Stimulated activated CD8-positive, alpha-beta memory T cell treated with anti-CD3 and anti-CD28 coated beads, Interleukin-4, amount 100 ng/mL, for 1 hour (primary cell): ENCODE results near the gene TEDC2.
A peak's percentile ranks its signal among the peaks of the same experiment; 100 is the strongest.
"Not testable (repeated sequence)": the region's sequence is repeated elsewhere in the genome, so short reads cannot be mapped to it uniquely, and the experiment has no call there.

Source experiments
- DNase-seq, 2 donors: peaks; one replicate each; pipeline ENCODE4 v3.0.0-alpha.2; 2020; ENCODE audit warnings: low read depth in 2 of 2, low spot score in 1 of 2

TEDC2 gene

GRCh38 chr16:2459647-2460390 is at the start of gene TEDC2:
Gene TEDC2 (plus strand): TSS chr16:2460109. CDS start chr16:2460145, 36 bp downstream.
- DNase-seq = peak; percentile 92 to 94

- DNase-seq = no peak
Measured at GRCh38 chr16:2415085-2415484, 44.8 kb upstream of the TEDC2 start.

GRCh38 chr16:2420035-2420434 is 39.9 kb upstream of the TEDC2 start:
- DNase-seq = no peak

DNA sequence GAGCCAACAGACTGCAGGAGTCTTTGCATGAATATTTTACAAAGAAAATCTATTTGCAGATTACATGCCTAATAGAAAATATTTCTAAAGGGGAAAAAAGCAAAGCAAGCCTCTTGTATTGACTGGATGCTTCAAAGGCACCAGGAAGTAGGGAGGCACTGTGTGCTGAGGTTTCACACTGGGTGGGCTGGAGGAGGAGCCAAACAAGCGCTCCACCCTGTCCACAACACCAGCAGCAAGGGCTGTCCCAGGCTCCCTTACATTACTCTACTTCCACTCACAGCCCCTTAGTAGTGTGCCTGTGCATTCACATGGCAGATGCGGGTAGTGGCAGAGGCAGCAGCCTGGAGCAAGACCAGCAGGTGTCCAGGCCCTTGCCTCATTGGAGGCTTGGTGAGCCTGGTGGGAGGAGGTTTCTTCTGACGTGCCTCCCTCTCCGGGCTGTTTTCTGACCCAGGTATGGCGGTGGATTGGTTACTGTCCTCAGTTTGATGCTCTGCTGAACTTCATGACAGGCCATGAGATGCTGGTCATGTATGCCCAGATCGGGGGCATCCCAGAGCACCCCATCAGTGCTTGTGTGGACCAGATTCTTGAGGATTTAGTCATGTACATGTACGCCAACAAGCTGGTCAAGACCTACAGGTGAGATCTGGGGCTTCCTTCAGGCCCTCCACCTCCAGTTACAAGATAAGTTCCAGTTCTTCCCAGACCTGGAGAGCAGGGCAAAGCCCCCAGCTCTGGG is 37.6 kb upstream of the TEDC2 start:
- DNase-seq = no peak

DNA sequence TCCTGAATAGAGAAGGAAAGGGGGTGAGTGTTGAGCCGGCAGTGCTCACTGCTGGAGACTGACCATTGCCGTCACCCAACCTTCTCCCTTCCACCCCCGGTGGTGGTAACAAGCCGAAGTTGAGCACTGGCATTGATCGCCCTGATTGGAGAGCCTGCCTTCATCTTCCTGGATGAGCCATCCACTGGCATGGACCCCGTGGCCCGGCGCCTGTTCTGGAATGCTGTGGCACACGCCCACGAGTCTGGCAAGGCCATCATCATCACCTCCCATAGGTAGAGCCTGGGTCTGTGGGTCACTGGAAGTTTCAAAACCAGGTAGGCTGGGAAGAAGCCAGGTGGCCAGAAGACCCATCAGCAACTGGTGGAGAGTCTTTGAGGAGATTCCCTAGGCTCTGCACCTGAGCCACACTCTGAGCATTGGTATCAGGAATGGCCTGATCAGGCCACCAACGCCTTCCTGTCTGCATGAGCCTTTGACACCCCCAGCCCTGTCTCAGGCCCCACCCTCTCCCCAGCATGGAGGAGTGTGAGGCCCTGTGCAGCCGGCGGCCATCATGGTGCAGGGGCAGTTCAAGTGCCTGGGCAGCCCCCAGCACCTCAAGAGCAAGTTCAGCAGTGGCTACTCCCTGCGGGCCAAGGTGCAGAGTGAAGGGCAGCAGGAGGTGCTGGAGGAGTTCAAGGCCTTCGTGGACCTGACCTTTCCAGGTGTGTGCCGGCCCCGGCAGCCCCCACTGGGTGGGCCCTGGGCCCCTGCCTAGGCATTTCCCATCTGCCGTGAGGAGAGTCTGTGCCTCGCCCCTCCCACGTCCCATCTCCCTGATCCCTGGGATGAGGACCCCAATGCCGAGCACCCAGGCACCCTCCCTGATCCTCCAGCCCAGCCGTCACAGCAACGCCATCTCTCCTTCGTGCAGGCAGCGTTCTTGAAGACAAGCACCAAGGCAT is 35.6 kb upstream of the TEDC2 start:
- DNase-seq = no peak

DNA sequence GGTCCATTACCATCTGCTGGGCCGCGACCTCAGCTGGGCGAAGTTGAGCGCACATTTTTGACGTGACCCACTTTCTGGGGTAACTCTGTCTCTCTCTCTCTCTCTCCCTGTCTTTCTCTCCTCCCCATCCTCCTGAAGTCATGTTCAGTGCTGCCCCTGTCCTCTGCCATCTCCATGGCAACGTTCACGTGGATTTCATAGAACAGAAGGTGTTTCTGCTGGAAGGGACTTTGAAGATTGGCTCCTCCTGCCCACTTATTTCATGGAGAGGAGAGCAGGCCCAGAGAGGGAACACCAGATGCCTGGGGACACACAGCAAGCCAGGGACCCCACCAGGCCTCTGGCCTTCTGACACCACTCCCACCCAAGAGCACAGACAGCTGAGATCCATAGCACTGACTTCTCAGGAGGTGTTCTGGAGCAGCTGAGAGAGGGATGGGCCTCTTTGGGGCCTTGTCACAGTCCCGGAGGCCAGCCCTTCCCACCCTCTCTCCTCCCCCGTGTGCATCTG is 34.8 kb upstream of the TEDC2 start:
- no peak for DNase-seq

DNA sequence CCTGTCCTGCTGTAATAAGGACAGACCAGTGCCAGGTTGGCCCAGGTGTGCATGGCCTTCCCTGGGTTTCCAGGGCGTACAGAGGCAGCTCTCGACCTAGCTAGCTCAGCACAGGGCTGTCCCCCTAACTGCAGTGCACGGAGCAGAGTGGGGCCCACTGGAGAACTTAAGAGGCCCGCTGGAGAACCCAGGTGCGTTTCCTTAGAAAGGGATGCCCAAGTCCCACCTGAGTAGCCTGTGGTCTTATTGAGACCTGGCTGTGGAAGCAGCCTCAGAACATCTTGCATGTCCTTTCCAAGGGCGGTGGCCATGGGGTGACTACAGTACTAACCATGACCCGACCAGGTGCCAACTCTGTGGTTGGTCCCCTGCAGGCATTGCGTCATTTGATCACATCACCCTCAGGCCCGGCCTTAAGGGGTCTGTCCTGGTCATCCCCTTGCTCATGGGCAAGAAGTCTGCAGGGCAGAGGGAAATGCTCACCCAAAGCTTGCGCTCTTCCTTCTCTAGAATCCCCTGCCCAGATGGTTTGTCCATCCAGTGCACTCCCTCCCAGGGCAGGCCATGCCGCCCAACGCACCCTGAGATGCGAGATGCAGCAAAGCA is 34.0 kb upstream of the TEDC2 start:
- no peak for DNase-seq

DNA sequence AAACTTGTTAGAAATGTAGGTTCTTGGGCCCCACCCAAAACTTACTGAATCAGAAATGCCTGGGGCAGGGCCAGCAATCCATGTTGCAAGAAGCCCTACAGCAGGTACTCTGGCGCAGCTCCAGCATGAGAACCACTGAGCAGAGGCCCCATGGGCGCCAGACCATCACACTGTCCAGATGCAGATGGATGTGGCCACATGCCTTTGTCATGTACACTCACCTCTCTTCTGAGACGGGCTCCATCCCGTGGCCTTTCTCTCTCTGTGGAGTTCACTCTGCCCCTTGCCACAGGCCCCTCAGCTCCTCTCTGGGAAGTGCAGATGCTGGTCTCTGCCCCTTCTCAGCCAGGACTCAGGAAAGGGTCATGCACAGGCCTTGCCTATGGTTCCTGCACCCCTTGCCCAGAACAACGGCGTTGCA is 33.0 kb upstream of the TEDC2 start:
- DNase-seq = no peak

- no peak for DNase-seq
Measured at GRCh38 chr16:2427526-2427925, 32.4 kb upstream of the TEDC2 start.

DNA sequence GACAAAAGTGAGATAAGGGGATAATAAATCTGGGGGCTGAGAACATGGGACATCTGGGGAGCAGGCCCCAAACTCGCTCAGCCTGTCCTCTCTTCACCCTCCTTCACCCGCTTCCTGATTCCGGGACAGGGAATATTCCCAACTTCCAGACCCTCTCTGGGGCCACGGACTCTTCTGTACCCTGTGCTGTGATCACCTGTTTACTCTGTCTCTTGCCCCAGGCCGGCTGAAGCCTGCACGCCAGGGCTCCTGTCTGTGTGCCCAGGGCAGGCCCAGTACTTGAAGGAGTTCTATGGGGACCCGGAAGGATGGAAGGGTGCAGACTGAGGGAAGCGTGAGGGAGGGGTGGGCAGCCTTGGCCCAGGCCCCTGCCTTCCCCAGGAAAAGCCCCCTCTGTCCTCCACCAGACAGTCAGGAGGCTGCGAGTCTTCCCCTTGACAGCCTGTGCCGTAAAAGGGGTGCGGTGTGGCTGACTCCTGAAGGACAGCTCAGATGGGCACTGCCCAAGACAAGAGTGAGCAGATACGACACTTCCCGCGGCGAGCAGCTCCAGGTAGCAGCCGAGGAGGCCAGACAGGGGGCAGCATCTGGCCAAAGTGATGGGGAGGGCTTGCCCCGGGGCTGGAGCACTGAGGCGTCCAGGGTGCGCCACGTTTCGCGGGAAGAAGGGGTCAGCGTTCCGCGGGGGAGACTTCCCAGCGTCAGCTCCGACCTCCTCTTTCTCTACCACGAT is 31.7 kb upstream of the TEDC2 start:
- no peak for DNase-seq

DNA sequence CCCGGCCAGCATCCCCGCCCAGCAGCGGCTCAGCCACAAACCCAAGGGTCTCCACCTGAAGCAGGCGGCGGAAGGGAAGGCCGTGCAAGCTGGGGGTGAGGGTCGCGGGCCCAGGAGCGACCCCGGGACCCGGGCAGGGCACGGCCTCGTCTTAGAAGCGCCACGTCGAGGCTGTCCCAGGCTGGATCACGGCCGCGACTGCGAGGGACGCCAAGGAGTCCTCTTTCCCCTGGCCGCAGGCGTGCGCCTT is 31.2 kb upstream of the TEDC2 start:
- peak in 1 of 2 donors; percentile 8 for DNase-seq

DNA sequence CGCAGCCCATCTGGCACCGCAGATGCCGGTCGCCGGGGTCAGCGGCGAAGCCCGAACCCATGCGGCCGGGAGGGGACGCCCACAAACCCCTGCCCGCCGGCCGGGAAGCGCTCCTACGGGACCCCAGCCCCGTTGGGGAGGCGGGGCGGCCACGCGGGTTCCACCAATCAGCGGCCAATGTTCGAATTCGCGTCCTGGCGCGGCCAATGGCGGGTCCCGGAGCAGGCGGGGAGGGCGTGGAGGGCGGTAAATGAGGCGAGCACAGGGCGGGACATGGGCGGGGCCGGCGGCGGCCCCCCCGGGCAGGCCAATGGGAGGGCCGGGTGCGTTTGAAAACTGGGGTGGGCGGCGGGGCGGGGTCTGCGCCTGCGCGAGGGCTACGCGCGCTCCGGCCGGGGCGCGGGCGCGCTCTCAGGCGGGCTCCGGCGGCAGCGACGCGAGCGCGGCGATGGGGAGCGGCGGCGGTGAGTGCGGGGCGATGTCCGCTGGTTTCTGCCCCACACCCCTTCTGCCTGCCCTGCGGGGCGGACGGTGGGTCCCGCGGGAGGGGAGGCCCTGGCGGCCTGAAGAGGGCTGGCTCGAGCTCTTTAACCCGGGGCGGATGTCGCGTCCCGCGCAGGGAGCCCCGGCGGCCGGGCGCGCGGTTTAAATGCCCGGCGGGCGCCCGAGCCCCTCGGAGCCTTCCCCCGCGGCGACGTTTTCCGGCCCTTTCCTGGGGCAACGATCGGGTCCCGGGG is 30.7 kb upstream of the TEDC2 start, which contains the start of gene CCNF:
CCNF (plus strand) TSS at position 414 of the 737 bp plus-strand sequence; CDS start at position 449, 35 bp downstream.
- DNase-seq = peak; percentile 95 to 96

DNA sequence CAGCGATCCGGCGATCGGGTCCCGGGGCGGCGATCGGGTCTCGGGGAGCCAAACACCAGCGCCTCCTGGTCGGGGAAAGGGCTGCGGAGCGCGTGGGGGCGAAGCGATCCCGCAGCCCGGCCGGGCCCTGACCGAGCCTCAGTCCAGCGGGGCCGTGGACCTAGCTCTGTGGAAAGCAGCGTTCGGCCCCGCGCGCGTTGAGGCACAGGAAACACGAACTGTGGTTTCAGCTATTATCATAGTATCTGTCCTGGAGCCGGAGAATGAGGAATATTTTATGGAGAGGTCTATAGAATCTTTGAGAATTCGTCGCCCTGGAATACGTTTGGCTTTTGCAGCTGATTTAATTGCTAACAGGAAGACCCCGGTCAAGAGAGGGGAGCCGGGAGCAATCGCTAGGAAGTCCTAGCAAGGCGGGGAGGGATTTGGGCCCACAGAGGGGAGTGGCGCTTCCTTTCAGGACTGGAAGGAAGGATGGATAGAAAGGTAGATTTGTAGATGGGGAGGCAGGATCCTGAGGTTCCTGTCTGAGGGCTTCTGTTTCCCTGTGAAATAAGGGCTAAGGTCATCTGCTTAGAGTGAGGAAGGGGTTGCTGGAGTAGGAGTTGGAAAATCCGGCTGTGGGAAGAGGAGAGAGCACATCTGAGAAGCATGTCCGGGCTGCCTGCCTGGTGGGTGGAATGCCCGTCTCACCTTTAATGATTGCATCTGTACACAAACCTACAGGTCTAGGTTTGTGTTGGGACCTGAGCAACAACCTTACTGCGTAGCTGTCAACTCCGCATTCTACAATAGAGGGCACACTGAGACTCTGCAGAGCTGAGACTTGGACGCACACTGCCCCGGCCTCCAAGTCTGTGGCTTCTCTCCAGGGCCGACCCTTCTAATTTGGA is 29.9 kb upstream of the TEDC2 start:
- DNase-seq = no peak

DNA sequence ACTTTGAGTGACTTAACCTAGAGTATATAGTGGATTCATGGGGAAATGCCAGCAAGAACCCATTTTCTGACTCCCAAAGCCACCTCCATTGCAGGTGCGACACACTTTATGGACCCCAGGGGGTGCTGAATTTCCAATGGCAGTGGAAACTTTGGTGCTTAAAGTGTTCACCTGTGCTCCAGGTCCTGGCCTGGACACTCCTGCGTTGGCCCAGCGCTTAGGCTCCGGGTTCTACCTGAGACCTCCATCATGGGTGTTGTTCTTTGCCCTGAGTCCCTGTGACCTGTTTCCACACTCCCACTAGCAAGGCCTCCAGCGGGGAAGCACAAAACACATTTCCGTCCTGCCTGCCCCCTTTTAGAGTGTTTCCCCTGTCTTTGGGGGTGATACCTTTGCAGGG is 27.6 kb upstream of the TEDC2 start:
- no peak for DNase-seq

DNA sequence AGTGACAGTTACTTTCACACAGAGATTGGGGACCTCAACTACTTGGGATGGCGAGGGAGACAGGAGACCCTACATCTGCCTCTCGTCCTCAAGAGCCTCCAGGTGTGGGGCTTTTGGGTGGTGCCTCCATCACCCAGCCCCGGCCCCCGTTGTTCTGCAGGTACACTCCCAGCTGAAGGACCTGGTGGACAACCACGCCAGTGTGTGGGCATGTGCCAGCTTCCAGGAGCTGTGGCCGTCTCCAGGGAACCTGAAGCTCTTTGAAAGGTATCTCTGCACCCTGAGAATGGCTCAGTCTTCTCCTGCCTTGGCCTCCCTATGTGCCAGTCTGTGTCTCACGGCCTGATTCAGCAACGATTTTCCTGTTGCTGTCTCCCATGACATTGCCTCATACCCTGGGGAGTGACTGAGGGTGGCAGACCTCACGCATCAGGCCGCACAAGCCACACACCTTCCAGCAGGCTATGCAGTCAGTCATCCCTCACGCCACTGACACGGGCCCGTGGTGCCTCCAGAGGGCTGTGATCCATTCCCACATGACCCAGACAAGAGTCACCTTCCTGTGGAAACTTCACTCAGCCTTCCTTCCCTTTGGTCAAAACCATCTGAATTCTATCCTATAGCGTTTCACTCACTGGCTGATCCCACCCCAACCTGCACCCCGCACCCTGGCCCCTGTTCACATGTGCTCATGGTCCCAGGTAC is 27.0 kb upstream of the TEDC2 start:
- DNase-seq = no peak

DNA sequence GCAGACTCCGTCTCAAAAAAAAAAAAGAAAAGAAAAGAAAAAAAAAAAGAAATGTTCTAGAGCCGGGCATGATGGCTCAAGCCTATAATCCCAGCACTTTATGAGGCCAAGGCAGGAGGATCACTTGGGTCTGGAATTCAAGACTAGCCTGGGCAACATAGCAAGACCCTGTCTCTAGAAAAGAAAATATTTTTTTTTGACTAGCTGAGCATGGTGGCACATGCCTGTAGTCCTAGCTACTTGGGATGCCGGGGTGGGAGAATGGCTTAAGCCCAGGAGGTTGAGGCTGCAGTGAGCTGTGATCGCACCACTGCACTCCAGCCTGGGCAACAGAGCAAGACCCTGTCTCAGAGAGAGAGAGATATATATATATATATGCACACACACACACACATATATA is 24.7 kb upstream of the TEDC2 start:
- not testable (repeated sequence) for DNase-seq

- no peak for DNase-seq
Measured at GRCh38 chr16:2436110-2436509, 23.8 kb upstream of the TEDC2 start.
